Activated CD4-positive, alpha-beta T cell treated with anti-CD3 and anti-CD28 coated beads for 48 hours (primary cell): ENCODE results near the gene HNF4A.

Experiments
- DNase-seq: peaks from one replicate; pipeline ENCODE4 v3.0.0-alpha.2; 2020

HNF4A gene

DNA sequence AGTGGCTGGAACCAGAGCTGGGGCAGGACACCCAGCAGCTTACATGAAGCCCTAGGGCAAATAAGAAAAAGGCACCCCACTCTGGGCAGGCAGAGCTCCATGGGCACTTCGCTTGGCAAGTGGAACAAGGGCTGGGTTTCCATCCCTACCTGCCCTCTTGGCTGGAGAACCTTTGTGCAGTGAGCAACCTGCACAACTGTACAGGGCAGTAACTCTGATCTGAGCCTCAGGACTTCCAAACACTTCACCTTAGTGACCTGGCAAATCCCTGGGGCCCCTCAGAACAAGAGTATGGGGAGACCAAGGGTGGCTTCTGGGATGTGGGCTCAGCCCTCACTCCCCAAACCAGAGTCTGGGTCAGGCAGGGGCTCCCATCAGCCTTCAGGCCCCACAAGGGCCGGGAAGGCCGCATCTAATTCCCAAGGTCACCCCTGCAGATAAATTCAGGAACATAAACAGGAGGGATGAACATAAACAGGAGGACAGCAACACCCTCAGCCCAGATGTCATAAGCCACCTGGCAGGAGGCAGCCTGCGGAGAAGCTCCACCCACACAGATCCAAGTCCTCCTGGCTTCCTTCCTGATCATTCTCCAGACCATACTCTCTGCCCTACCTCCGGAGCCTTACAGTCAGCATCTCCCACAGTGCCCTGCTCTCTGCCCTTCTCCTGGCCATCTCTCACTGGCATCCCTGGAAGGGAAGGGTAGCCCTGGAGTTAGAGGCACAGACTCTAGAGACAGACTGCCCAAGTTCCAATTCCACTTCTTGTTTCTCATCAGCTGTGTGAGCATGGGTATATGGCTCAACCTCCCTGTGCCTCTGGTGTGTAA is 37.5 kb downstream of the HNF4A start:
- DNase-seq = no peak

DNA sequence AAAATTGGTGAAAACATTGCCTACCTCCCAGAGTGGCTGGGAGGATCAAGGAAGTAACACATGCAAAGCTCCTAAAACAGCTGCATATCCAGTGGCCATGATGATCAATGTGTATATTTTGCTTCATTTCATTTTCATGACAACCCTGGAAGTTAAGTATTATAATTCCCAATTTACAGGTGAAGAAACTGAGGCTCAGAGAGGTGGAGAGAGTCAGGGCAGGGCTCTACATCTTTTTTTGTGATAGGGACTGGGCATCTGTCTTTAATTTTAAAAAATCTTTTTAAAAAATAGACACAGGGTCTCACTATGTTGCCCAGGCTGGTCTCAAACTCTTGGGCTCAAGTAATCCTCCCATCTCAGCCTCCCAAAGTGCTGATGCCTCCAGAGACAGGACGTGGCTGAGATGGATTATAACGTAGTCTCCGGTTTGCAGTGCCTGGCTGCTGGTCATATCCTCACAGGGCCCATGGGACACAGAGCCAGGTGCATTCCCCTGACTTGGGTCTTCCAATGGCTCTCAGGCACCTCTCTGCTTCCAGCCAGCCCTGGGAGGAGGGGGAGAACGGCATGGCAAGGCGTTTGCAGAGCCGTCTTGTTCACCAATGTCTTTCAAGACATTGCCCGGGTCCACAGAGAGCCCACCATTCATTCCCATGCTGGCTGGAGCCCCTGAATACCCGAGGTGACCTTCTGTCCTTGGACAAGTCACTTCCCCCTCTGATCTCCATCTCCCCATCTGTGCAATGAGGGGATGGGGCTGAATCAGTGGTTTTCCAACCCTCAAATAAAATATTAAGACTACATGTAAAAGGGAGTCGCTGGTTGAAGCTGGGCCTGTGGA is 38.3 kb downstream of the HNF4A start:
- DNase-seq = no peak

DNA sequence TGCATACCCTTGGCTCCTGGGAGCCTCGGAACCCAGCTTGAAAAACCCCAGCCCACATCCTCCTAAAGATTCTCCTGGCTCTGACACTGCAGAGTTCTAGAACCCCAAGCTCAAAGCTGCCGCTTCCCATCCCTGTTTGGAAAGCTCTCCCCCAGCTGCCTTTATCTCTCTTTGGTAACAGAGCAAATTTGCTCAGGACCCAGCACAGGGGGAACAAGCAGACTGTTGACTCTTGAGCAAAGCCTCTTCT is 38.9 kb downstream of the HNF4A start:
- DNase-seq = no peak

DNA sequence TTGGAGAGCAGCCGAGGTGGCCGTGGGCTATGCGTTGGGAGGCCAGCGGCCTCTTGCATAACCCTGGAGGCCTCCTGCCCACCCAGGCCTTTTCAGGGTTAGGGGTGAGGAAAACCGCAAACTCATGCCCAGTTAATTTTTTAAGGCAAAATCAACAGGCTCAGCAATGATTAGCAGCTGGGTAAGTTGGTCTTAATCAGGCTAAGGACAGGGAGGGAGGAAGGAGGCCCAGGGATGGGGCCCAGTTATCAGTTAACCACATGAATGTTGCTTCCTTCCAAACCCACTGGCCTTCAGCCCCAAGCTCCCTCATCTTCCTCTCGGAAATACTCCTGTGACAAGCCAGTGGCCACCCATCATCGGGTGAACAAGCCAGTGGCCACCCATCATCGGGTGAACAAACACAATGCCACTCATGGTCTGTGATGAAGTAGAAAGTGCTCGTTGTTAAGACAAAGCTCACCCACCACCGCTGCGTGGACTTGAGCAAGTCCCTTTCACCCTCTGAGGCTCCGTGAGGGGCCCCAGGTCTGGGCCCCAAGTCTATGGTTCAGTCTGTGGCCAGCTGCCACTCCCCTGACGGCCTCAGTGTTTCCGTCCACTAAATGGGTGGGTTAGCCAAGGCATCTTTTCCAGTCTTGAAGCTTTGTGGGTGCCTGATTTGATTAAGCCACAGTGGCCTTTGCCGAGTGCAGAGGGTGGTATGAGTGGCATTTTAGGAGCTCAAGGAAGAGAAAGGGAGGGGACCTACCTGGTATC is 39.4 kb downstream of the HNF4A start:
- no peak for DNase-seq

DNA sequence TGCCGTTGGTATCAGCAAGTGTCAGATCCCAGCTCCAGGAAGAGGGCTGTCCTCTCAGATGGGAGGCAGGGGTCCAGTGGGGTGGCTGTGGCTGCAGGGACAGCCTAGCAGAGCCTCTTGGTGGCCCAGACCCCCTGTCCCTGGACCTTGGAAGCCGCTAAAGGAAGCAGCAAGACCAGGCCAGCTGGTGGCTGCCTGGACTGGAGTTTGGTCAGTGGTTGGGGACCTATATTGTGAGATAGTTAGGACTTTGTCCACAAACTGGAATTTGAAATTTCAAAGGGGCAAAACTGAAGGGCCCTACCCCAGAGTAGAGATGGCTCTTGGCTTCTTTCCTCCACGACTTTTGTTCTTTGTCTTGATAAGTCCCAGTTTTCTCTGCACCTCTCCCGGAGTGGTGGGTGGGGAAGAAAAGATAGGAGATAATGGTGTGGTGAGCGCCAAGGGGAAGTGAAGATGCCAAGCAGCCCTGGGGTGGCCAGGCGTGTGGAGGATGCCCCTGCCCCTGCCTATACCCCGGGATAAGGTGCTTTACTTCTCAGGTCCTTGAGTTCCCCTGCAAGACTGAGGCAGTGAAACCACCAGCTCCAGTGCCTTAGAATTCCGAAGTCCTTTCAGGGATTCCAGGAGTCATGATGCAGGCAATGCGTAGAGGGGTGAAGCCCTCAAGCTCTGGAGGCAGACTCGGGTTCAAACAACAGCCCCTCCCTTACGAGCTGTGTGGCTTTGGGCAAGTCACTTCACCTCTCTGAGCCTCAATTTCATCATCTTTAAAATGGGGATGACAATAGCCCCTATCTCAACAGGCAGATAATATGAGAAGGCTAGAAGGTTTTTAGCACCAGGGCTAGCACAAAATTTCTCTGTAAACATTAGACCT is 40.2 kb downstream of the HNF4A start:
- DNase-seq = no peak

DNA sequence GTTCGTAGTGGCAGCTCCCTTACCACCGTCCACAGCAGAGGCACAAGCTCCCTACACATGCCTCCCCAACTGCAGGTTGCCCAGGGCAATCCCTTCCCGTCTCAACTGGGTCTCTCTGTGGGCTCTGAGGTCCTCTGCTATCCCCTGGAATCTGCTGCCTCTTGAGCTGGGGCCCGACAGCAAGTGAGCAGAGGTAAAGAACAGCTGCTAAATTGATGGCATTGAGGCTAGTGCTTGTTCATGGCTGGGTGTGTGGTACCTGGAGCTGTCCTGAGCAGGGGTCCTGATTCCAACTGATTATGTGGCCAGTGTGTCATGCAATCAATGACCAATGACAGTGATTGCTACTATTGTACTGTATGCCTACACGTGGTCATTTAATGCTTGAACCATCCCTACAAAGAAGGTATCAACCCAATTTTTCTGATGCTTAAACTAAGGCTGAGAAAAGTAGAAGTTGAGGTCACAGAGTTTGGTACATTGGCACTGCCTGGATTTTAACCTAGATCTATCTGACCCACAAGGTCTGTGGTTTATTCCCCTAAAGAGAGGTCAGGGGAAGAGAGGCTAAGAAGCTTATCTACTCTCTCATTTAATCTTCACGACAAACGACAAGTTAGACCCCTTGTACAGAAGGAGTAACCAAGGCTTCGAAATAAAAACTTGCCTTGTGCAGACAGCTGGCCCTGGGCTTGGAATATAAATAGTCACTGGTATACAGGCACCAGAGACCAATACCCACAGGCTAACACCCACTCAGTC is 41.1 kb downstream of the HNF4A start:
- DNase-seq = no peak

DNA sequence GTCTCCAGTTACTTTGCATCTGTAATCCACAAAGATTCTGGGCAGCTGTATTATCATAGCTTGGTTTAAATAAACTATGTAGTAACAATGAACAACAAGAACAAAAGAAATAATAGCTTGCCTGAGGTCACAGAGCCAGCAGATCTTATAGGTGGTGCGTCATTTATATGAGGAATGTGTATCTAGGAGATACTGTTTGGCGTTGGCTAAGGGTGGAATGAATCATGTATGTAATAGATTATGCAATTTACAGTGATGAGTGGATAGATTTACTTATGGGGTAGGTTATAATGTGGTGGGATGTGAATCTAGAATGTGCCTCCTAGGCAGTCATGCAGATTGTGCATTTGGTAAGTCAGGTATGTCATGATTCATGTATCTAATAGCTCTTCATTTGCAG is 42.8 kb downstream of the HNF4A start:
- no peak for DNase-seq

DNA sequence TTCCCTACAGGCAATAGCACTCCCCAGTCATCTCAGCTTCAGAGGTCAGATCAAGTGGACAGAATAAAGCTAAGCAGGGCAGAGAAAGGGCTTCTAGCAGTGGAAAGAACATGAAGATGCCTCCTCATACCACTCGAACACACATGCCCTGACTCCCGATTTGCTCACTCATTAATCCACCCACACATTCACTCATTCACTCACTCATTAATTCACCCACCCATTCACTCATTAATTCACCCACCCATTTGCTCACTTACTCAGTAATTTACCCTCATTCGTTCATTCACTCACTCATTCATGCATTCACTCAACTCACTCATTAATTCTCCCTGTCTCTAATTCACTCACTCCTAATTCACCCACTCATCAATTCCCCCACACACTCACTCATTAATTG is 43.9 kb downstream of the HNF4A start:
- no peak for DNase-seq

DNA sequence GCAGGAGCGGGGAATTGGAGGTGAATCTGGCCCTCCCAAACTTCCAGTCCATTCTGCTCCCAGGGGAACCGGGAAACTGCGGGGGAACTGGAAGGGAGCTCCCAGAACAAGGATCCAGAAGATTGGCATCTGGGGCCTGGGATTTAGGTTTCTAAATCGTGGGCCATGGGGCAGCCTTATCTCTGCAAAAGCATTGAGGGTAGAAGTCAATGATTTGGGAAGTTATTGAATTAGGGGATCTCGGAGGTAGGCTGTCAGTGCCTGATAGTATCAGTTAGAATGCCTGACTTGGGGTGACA is 45.1 kb downstream of the HNF4A start:
- DNase-seq = no peak

DNA sequence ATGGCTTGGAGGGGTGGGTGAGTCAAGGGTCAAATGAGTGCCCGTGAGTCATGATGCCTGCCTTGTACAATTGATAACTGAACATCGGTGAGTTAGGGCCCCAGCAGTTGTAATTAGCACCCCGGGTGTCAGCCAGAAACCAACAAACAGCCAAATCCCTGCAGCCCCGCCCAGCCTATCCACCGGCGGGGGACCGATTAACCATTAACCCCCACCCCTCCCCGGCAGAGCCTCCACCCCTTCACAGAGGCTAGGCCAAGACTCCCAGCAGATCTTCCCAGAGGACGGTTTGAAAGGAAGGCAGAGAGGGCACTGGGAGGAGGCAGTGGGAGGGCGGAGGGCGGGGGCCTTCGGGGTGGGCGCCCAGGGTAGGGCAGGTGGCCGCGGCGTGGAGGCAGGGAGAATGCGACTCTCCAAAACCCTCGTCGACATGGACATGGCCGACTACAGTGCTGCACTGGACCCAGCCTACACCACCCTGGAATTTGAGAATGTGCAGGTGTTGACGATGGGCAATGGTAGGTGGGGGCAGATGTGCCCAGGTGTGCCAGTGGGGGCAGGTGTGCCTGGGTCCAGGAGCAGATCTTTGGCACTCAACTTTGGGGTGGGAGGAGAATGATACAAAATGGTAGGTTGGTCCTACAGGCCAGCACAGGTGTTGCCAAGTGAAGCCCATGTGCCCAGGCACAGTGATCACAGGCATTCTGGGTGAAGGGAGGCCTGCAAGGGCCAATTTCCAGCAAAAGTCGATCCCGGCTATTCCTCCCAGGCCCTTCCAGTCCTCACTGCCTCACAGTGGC is 45.7 kb downstream of the HNF4A start:
- no peak for DNase-seq

DNA sequence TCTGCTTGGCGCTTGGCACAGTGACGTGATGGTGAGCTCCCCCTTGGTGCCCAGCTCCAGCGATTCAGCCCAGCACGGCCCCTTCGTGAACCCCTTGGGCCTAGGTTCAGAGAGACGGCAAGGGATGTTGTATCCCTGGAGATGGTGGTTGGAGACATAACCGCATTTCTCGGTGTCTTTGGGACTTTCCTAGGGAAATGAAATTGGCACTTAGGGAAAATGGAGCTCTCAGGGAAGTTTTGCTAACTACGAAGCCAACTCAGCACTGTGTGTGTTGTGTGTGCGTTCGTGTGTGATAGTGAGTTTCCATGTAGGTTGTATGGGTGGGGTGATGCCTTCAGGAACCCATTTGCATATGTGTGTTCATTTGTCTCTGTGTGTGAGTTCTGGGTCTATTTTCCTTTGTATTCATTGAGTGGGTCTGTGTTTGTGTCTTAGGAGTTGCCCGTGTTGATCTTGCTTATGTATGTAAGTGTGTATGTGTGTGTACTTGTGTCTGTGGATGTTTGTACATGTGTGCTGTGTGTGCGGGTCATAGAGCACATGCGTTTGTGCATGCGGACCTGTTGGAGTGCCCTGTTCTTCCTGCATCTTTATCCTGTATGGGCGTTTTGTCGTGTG is 46.4 kb downstream of the HNF4A start:
- no peak for DNase-seq

DNA sequence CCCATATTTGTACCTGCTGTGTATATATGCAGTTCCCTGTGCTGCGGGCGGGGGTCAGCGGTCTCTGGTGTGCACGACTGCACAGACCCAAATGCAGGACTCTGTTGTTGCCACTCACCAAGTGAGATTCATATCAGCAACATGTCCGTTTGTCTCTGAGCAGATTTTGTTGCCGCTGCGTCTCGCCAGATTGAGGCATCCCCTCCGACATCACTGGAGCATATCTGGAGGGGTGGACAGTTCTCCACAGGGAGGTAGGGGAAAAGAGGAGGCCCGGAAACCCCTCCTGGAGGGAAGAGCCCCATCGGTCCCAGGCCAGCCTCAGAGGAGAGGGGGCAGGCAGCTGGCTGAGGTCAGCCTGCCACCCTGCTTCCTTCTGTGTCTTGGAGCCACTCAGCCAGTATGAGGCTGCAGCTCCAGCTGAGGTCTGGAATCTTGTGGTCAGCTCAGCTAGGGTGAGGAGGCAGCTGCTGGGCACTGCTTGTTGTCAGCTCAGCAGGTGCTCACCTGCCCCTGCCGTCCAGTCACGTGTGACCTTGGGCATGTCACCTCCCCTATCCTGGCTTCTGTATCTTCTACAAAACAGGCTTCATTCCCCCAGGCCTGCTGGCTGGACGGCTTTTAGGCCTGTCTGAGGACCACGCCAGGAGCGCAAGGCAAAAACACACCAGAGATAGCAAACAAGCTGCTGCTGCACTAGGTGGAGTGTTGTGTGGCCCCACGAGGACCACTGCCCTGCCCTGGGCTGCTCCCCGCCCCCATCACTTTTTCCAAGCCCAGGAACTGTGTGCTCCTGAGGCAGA is 47.1 kb downstream of the HNF4A start:
- DNase-seq = no peak

DNA sequence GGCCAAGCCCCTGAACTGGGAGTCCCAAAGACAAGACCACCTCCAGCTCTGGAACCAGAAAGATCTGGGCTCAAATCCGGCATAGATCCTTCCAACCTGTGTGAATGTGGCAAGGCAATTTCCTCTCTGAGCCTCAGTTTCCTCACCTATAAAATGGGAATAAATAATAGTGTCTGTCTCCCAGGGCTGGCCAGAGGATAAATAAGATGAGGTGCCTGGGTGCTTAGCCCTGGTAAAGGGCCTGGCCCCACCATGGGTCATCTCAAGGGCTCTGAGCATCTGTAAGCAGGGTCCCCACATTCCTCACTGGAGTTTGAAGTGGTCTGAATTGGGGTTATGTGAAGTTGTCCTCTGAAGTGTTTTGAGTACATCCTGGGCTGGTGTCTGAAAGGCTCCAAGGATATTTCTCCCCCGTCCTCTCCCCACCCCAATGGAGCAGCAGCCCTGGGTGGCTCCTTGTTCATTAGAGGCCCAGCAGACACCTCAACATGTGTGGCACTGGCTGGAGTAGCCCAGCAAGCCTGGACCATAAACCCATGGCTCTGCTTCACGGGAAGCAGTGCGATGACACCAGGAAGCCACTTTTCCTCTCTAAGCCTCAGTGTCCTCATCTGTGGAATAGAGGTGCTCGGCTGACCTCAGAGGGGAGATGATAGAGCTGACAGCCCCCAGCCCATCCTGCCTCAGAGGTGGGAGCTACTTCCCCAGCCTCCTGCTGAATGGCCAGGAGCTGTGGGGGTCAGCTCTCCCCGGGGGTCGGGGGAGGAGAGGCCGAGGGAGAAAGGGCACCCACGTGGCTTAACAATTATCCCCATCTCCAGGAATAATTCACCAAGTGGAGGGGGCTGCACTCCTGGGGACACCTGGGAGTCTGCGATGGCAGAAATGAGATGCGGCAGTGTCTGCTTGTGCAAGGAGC is 48.0 kb downstream of the HNF4A start:
- no peak for DNase-seq

DNA sequence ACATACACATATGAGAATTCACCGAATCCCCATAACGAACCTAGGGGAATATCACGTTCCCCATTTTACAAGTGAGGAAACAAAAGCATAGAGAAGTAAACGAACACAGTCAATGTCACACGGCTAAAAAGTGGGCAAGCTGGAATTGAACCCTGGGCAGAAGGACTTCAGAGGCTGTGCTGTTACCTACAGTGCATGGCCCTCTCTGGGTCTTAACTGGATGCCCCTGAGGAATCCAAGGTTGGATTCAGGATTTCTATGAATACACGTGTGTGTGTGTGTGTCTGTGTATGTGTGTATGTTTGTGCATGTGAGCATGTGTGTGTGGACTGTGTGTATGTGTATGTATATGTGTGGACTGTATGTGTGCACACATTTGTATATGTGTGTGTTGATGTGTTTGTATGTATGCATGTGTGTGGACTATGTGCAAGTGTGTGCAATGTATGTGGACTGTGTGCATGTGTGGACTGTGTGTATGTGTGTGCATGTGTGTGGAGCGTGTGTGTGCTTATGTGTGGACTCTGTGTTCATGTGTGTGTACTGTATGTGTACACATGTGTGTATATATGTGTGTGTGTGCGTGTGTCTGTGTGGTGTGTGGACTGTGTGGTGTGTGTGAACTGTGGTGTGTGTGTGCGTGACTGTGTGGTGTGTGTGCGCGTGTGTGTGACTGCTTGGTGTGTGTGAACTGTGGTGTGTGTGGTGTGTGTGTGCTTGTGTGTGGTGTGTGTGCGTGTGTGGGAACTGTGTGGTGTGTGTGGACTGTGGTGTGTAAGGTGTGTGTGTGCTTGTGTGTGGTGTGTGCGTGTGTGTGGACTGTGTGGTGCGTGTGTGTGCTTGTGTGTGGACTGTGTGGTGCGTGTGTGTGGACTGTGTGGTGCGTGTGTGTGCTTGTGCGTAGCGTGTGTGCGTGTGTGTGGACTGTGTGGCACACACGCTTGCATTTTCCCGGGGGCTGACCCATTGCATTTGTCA is 49.0 kb downstream of the HNF4A start:
- DNase-seq = no peak

DNA sequence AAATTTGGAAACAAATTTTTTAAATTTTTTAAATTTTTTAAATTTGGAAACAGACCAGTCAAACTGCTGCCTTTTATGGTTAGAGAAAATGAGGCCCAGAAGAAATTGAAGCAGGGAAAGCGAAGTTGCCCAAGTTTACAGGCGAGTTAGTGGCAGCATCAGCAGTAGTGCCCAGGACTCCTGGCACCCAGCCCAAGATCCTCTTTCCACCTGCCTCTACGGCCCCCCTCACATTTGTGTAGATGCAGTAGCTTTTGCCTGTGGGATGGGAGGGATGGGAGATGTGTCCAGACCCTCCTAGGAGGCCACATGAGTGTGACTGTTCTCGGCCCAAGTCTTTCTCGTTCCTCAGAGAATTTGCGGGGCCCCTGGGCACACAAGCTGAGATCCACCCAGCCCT is 49.8 kb downstream of the HNF4A start:
- no peak for DNase-seq

DNA sequence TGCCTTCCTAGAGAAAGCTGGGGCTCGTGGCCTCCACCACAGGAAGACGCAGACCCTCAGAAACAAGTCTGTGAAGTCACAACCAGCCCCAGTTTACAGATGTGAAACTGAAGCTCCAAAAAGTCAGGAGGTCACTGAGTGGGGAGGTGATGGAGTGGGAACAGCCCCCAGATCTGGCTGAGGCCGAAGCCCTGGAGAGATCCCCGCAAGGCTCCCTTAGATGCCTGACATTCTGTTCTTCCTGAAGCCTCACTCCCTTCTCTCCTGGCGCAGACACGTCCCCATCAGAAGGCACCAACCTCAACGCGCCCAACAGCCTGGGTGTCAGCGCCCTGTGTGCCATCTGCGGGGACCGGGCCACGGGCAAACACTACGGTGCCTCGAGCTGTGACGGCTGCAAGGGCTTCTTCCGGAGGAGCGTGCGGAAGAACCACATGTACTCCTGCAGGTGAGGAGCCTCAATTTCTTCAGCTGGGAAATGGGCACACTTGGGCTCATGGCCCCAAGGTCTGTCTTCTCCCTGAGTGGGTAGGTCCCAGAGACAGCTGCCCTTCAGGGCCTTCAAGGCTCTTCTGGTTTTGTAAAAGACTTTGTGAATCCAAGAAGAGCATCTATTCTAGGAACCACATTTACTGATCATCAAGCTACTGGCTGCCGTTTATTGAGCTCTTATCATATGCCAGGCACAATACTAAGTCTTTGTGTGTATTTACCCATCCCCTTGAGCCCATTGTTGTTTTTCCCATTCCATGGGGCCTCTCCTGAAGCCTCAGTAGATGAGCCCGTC is 50.5 kb downstream of the HNF4A start:
- DNase-seq = no peak
